ENCODE measurements around the gene GPN1.

DNA sequence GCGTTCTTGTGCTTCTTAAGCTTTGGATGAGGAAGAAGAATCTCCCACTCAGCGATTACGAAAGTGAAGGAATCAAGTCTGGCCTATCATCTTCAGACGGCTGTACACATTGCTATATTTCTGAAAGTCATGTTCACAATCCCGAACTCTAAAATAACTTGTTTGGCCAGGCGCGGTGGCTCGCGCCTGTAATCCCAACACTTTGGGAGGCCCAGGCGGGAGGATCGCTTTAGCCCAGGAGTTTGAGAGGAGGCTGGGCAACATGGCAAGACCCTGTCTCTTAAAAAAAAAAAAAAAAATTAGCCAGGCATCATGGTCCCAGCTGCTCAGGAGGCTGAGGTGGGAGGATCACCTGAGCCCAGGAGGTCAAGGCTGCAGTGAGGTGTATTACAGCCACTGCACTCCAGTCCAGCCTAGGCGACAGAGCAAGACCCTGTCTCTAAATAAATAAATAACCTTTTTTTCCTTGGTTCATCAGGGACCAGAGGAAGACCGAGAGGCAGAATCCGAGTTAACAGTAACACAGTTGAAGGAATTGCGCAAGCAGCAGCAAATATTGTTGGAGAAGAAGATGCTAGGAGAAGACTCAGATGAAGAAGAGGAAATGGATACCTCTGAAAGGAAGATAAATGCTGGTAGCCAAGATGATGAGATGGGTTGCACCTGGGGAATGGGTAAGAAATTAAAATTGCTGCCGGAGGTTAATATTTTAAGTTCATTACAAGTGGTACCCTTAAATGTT is 35.9 kb downstream of the GPN1 start:
- TF ChIP-seq, protein P1, sequence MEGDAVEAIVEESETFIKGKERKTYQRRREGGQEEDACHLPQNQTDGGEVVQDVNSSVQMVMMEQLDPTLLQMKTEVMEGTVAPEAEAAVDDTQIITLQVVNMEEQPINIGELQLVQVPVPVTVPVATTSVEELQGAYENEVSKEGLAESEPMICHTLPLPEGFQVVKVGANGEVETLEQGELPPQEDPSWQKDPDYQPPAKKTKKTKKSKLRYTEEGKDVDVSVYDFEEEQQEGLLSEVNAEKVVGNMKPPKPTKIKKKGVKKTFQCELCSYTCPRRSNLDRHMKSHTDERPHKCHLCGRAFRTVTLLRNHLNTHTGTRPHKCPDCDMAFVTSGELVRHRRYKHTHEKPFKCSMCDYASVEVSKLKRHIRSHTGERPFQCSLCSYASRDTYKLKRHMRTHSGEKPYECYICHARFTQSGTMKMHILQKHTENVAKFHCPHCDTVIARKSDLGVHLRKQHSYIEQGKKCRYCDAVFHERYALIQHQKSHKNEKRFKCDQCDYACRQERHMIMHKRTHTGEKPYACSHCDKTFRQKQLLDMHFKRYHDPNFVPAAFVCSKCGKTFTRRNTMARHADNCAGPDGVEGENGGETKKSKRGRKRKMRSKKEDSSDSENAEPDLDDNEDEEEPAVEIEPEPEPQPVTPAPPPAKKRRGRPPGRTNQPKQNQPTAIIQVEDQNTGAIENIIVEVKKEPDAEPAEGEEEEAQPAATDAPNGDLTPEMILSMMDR (IDR thresholded peaks at IDR 0.05 in 4 of 5, conservative IDR thresholded peaks at IDR 0.05 in 1 of 5): no peak
- TF ChIP-seq POLR2A (IDR thresholded peaks at IDR 0.05): no peak

Data from gastrocnemius medialis (tissue), 4 donors.